Adrenal gland (tissue), 12 donors: Measurements from ENCODE around the gene ALOX15B. TPM values are rescaled to one million over a fixed set of nuclear protein-coding genes. Genes with fewer than 3 reads are reported as not detected.

Experiments
- DNase-seq, 7 donors: peaks; one replicate each; pipeline ENCODE4 v3.0.0-alpha.2; 2019 to 2020
- H3K27ac ChIP-seq, 5 donors: fragments of 200-600 bp; sonication (generic) in 4 of 5; 1 replicate in 3 of 5; 2 replicates in 2 of 5; pipeline versions ENCODE4 v1.5.1 to v1.8.0; 2016 to 2020; ENCODE audit warnings: mild to moderate bottlenecking in 1 of 5
- H3K27me3 ChIP-seq: fragments of 200-600 bp; 2 replicates; pipeline ENCODE4 v1.8.0; 2021
- H3K36me3 ChIP-seq, 2 donors: fragments of 200-600 bp; replicated peaks in 1 of 2; 1 replicate in 1 of 2; 2 replicates in 1 of 2; pipeline versions ENCODE4 v1.5.1 to v1.8.0; 2018 to 2022
- H3K4me1 ChIP-seq, 2 donors: fragments of 200-600 bp; replicated peaks in 1 of 2; 1 replicate in 1 of 2; 2 replicates in 1 of 2; pipeline versions ENCODE4 v1.5.1 to v1.8.0; 2018 to 2021
- H3K4me3 ChIP-seq, 4 donors: fragments of 200-600 bp; sonication (generic) in 3 of 4; one replicate each; pipeline ENCODE4 v1.5.1; 2016 to 2018
- H3K9me3 ChIP-seq, 3 donors: fragments of 200-600 bp; sonication (generic) in 1 of 3; replicated peaks in 1 of 3; 1 replicate in 2 of 3; 2 replicates in 1 of 3; pipeline versions ENCODE4 v1.5.1 to v1.8.0; 2016 to 2021
- CTCF ChIP-seq, 6 experiments: fragments of 450-650 bp in 4 of 6; fragments of 200-600 bp in 2 of 6; sonication (generic) in 1 of 6; IDR thresholded peaks; 1 replicate in 5 of 6; 2 replicates in 1 of 6; pipeline versions ENCODE4 v1.5.1 to v1.8.0; 2016 to 2021; ENCODE audit warnings: antibody characterized with exemption in 6 of 6, mild to moderate bottlenecking in 2 of 6, moderate library complexity in 1 of 6
- POLR2A ChIP-seq, 2 donors: fragments of 450-650 bp; IDR thresholded peaks; one replicate each; pipeline ENCODE4 v1.6.1; 2017; ENCODE audit warnings: antibody characterized with exemption in 2 of 2, mild to moderate bottlenecking in 2 of 2, moderate library complexity in 1 of 2
- WGBS, 4 donors: extraction: QIAGEN DNeasy Blood & Tissue Kit in 2 of 4; methylation state at CpG; one replicate each; pipeline versions ENCODE4 v1.1.5 to v1.1.7; 2013 to 2017; 5-methylcytosine and 5-hydroxymethylcytosine counted together
- intact Hi-C, 2 donors: fragments of 100-400 bp; cut with DNase I; formaldehyde crosslinking; loops; one replicate each; pipeline versions ENCODE4 v1.14.1 to v1.15.0; 2022 to 2023
- polyA plus RNA-seq, 3 donors: library from polyadenylated mRNA; stranded (reverse); fragments of 200-250 nt in 2 of 3; fragments of 350-450 nt in 1 of 3; fragmentation: Illumina TruSeq in 1 of 3; extraction: RNeasy Lipid Tissue Mini Kit (QIAGEN cat#74804) in 1 of 3; gene quantifications; one replicate each; pipeline ENCODE4 v1.2.3, GENCODE V29; 2013 to 2014
- total RNA-seq, 9 donors: library from RNA; depleted of rRNA in 4 of 9; stranded (reverse); fragments of >200 nt in 4 of 9; fragments of 120-200 nt in 1 of 9; fragmentation: NEBNext Ultra II Directional in 1 of 9; extraction: Animal tissue kit (Norgen Biotek cat#: 25700) in 1 of 9; gene quantifications; one replicate each; pipeline versions ENCODE4 v1.1.0 to v1.2.4, GENCODE V29; 2013 to 2023
- donor health status: healthy with polysubstance abuse.
- donor health status: Bipolar disorder and iron deficiency.
- donor health status: DM: yes; HTN: yes; CAD: no.
- donor health status: DM: no; HTN: no; CAD: no.
- donor health status: DM: no; HTN: no; CAD: no.
- donor health status: DM: yes; HTN: yes; CAD: no.

The ALOX15B gene
- total and polyA plus RNA-seq, 12 donors: 1.1 to 9.8 (median 3.9) TPM; not detected in 1

- intact Hi-C loops: no loop called here
- WGBS, 4 donors: 78 to 85% (median 80%) methylated on average over 16 to 20 of the region's 20 CpGs
- no peaks in the 10 kb centered on the region for H3K4me1 ChIP-seq
- no peak for TF ChIP-seq POLR2A (IDR thresholded peaks at IDR 0.05)
- TF ChIP-seq CTCF (IDR thresholded peaks at IDR 0.05): no peak
- no peak within 1 kb of the TSS for H3K4me3 ChIP-seq
- H3K27me3 ChIP-seq: peaks cover 28% of the 10 kb centered on the region
- no peak for DNase-seq
- no peaks in the 10 kb centered on the region for H3K9me3 ChIP-seq
- H3K36me3 ChIP-seq: no peaks in the 10 kb centered on the region
- H3K27ac ChIP-seq: no peak within 1 kb of the TSS
These were observed 48.5 kb downstream of the ALOX15B start, which contains the start of gene ALOX12B for GRCh38 chr17:8087075-8087951. ALOX12B (minus strand) TSS chr17:8087716; CDS start chr17:8087442, 274 bp downstream.

- no peaks in the 10 kb centered on the region for H3K9me3 ChIP-seq
- H3K4me3 ChIP-seq: no peak overlapping the region
- H3K4me1 ChIP-seq: no peaks in the 10 kb centered on the region
- intact Hi-C loops: no loop called here
- no peak for DNase-seq
- H3K27ac ChIP-seq: no peak overlapping the region
- H3K36me3 ChIP-seq: no peaks in the 10 kb centered on the region
- TF ChIP-seq POLR2A (IDR thresholded peaks at IDR 0.05) (no peak), CTCF (IDR thresholded peaks at IDR 0.05) (no peak)
- H3K27me3 ChIP-seq: peaks cover 26% of the 10 kb centered on the region
- WGBS, 4 donors: 64 to 73% (median 69%) methylated on average over 3 to 5 of the region's 5 CpGs
These were observed 49.0 kb downstream of the ALOX15B start for GRCh38 chr17:8087952-8088230.

GRCh38 chr17:8089728-8090127 lies 50.9 kb downstream of the ALOX15B start:
- intact Hi-C loops: loop anchor here in 1 of 2 donors (10.0 kb wide), 1 partner anchor 225 kb away; the partner anchor contains the start of gene ARHGEF15
- TF ChIP-seq POLR2A (IDR thresholded peaks at IDR 0.05) (no peak), CTCF (IDR thresholded peaks at IDR 0.05) (no peak)
- WGBS, 4 donors: 61 to 72% (median 70%) methylated on average over 6 of the region's 6 CpGs
- DNase-seq: no peak
- Histone ChIP-seq H3K36me3 (no peaks in the 10 kb centered on the region), H3K27me3 (peaks cover 10% of the 10 kb centered on the region), H3K4me1 (no peaks in the 10 kb centered on the region), H3K4me3 (no peak overlapping the region), H3K27ac (no peak overlapping the region), H3K9me3 (no peaks in the 10 kb centered on the region)

GRCh38 chr17:8091033-8091687 lies 52.3 kb downstream of the ALOX15B start:
- Histone ChIP-seq H3K4me3 (no peak overlapping the region), H3K9me3 (no peaks in the 10 kb centered on the region), H3K4me1 (no peaks in the 10 kb centered on the region), H3K27ac (no peak overlapping the region), H3K27me3 (peaks cover 5% of the 10 kb centered on the region), H3K36me3 (no peaks in the 10 kb centered on the region)
- DNase-seq: no peak
- TF ChIP-seq CTCF (IDR thresholded peaks at IDR 0.05) (no peak), POLR2A (IDR thresholded peaks at IDR 0.05) (no peak)
- intact Hi-C loops: loop anchor here in 1 of 2 donors (10.0 kb wide), 1 partner anchor 224 kb away; the partner anchor contains the start of gene ARHGEF15
- 47 to 52% (median 51%) methylated on average over 8 to 9 of the region's 9 CpGs for WGBS, 4 donors
